ENCODE measurements around the gene GLMN. TPM values are rescaled to one million over a fixed set of nuclear protein-coding genes. Genes with fewer than 3 reads are reported as not detected.
A peak's percentile ranks its signal among the peaks of the same experiment; 100 is the strongest.

Gene GLMN
- total and polyA plus RNA-seq, 2 of the 13 experiments (the other 11 are each of a cell fraction or from before 2014, with no cell fraction given), result 5.9 to 18.4 TPM

GRCh38 chr1:92298573-92299476, at the start of gene GLMN, which contains the start of gene RPAP2 (continued):
- TF ChIP-seq SAFB2 (CRISPR knock-in tag; IDR thresholded peaks at IDR 0.05; ENCODE audit: borderline replicate concordance, low read depth), result 0 out of 2 replicates have a peak, but pooled peaks have one; percentile 48
- TF ChIP-seq CEBPZ (IDR thresholded peaks at IDR 0.05; ENCODE audit: low read length), result no peak
- TF ChIP-seq ZNF256 (CRISPR knock-in tag; conservative IDR thresholded peaks at IDR 0.05), result no peak
- TF ChIP-seq SATB2 (CRISPR knock-in tag; IDR thresholded peaks at IDR 0.05), result no peak
- no peak for TF ChIP-seq NCOR1 (IDR thresholded peaks at IDR 0.05; ENCODE audit: borderline replicate concordance, low read length)
- no peak for TF ChIP-seq MNT (IDR thresholded peaks at IDR 0.05)
- 0 out of 2 replicates have a peak, but pooled peaks have one; percentile 32 for TF ChIP-seq ZNF761 (CRISPR knock-in tag; conservative IDR thresholded peaks at IDR 0.05)
- no peak for TF ChIP-seq TSC22D2 (CRISPR knock-in tag; IDR thresholded peaks at IDR 0.05; ENCODE audit: borderline replicate concordance)
- no peak for TF ChIP-seq ZNF432 (CRISPR knock-in tag; IDR thresholded peaks at IDR 0.05; ENCODE audit: borderline replicate concordance)
- peak; percentile 77; the same call in 1 of the 2 replicates for TF ChIP-seq ZNF350 (CRISPR knock-in tag; IDR thresholded peaks at IDR 0.05; ENCODE audit: borderline replicate concordance, low read depth)
- no peak for TF ChIP-seq MTF2 (CRISPR knock-in tag; IDR thresholded peaks at IDR 0.05; ENCODE audit: borderline replicate concordance)
- TF ChIP-seq ZNF296 (CRISPR knock-in tag; conservative IDR thresholded peaks at IDR 0.05), result no peak
- TF ChIP-seq PRDM4 (CRISPR knock-in tag; IDR thresholded peaks at IDR 0.05; ENCODE audit: borderline replicate concordance), result no peak
- TF ChIP-seq JUN (CRISPR knock-in tag; IDR thresholded peaks at IDR 0.05), result no peak
- TF ChIP-seq GATAD2A (CRISPR knock-in tag; IDR thresholded peaks at IDR 0.05), result peak; percentile 51
- peak; percentile 64 for TF ChIP-seq CBX1 (IDR thresholded peaks at IDR 0.05; ENCODE audit: low read depth)
- TF ChIP-seq MED13 (CRISPR knock-in tag; IDR thresholded peaks at IDR 0.05), result peak; percentile 10; the same call in 1 of the 2 replicates
- TF ChIP-seq ZNF460 (CRISPR knock-in tag; IDR thresholded peaks at IDR 0.05; ENCODE audit: borderline replicate concordance), result no peak
- peak; percentile 79; the same call in 1 of the 2 replicates for TF ChIP-seq ZNF160 (CRISPR knock-in tag; IDR thresholded peaks at IDR 0.05)
